ENCODE results near the gene FAM210A. TPM values are rescaled to one million over a fixed set of nuclear protein-coding genes. Genes with fewer than 3 reads are reported as not detected.

FAM210A gene
- total and polyA plus RNA-seq, 8 donors, result 11.1 to 18.2 (median 15.9) TPM

DNA sequence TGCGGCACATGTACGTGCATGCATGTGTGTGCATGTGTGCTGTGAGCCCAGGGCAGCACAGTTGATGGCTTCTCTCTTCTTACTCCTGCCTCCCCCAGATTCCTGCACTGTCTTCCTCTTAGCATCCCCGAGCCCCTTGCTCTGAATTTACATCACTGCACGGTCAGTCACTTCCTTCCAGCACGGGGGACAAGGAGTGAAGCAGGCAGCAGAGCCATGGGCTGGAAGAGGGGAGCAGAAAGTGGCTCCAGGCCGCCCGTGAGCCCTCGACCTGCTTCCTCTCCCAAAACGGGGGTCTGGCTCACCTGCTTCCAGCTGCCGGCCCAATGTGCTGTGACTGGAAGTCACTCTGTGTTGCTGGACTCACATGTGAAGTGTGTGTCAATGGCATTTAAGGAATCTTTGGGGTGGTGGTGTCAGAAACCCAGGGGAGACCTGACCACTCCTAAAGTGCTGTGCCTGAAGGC is 106.1 kb downstream of the FAM210A start:
- intact Hi-C loops (cut with DNase I), result loop anchor here in 1 of 2 donors (10.0 kb wide), 1 partner anchor 65 kb away; no protein-coding TSS in a partner anchor
- no peaks in the 10 kb centered on the region for H3K27me3 ChIP-seq
- H3K27ac ChIP-seq, result no peak overlapping the region
- DNase-seq (no peak), ATAC-seq (no peak)
- H3K4me3 ChIP-seq, result no peak overlapping the region
- TF ChIP-seq CTCF (IDR thresholded peaks at IDR 0.05), result no peak
- no peaks in the 10 kb centered on the region for H3K36me3 ChIP-seq
- H3K9me3 ChIP-seq, result no peaks in the 10 kb centered on the region
- peaks cover 0 to 7% of the 10 kb centered on the region in 2 donors for H3K4me1 ChIP-seq

GRCh38 chr18:13619505-13620205 is 106.7 kb downstream of the FAM210A start:
- Histone ChIP-seq H3K27me3 (no peaks in the 10 kb centered on the region), H3K4me1 (peaks cover 0 to 13% of the 10 kb centered on the region in 2 donors), H3K27ac (no peak overlapping the region), H3K4me3 (no peak overlapping the region), H3K9me3 (no peaks in the 10 kb centered on the region), H3K36me3 (no peaks in the 10 kb centered on the region)
- TF ChIP-seq CTCF (IDR thresholded peaks at IDR 0.05), result no peak
- ATAC-seq (no peak), DNase-seq (no peak)
- intact Hi-C loops (cut with DNase I), result loop anchor here in 1 of 2 donors (10.0 kb wide), 1 partner anchor 65 kb away; no protein-coding TSS in a partner anchor

DNA sequence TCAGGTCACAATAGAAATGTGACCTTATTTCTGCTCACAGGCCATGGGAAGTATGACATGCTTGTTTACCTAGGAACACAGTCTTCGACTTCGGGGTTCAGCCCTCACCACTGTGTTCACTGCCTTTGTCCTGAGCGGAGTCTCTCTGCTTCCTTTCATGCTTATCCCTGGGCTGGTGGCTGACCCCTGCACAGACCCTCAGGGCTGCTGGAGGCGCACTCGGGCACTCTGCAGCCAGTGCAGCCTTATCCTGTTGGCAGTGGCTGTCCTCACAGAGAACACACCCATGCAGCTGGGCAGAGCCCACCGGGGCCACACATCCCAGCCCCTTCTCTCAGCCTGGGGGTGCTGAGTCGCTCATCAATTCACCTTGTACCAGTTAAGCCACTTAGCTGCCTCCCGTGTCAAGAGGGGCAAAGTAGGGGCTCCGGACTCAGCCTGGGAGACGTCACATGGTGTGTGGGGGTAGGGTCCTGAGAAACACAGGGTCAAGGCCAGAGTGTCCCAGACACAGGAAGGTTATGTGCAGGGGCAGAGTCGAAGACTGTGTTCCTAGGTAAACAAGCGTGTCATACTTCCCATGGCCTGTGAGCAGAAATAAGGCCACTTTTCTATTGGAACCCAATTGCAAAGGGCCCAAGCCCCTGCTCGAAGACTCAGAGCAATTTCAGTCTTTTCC is 107.5 kb downstream of the FAM210A start:
- no peak overlapping the region for H3K4me3 ChIP-seq
- peaks cover 0 to 16% of the 10 kb centered on the region in 2 donors for H3K4me1 ChIP-seq
- H3K27me3 ChIP-seq, result no peaks in the 10 kb centered on the region
- no peak overlapping the region for H3K27ac ChIP-seq
- H3K9me3 ChIP-seq, result no peaks in the 10 kb centered on the region
- intact Hi-C loops (cut with DNase I), result no loop called here
- no peaks in the 10 kb centered on the region for H3K36me3 ChIP-seq
- DNase-seq (no peak), ATAC-seq (no peak)
- no peak for TF ChIP-seq CTCF (IDR thresholded peaks at IDR 0.05)

- no peak for TF ChIP-seq CTCF (IDR thresholded peaks at IDR 0.05)
Observed at GRCh38 chr18:13617826-13618515, 108.4 kb downstream of the FAM210A start.

More at GRCh38 chr18:13617826-13618515, 108.4 kb downstream of the FAM210A start:
- intact Hi-C loops (cut with DNase I), result no loop called here
- ATAC-seq (no peak), DNase-seq (no peak)
- no peak overlapping the region for H3K4me3 ChIP-seq
- H3K27ac ChIP-seq, result no peak overlapping the region
- H3K4me1 ChIP-seq, result peaks cover 0 to 24% of the 10 kb centered on the region in 2 donors
- peaks cover 0 to 6% of the 10 kb centered on the region in 2 donors for H3K27me3 ChIP-seq
- no peaks in the 10 kb centered on the region for H3K9me3 ChIP-seq
- no peaks in the 10 kb centered on the region for H3K36me3 ChIP-seq

Measured in left lung (tissue), 10 donors.